GM21576 (cell line): Measurements from ENCODE around the gene CFAP45.

Experiments
- ATAC-seq: cut with Tn5 transposase; IDR thresholded peaks from one replicate; pipeline ENCODE4 v1.9.1; 2021; ENCODE audit warnings: mild to moderate bottlenecking, moderate library complexity; ENCODE audit not compliant: unreplicated experiment

CFAP45 gene

GRCh38 chr1:159854693-159855192, 45.2 kb downstream of the CFAP45 start:
- peak; percentile 71 for ATAC-seq

DNA sequence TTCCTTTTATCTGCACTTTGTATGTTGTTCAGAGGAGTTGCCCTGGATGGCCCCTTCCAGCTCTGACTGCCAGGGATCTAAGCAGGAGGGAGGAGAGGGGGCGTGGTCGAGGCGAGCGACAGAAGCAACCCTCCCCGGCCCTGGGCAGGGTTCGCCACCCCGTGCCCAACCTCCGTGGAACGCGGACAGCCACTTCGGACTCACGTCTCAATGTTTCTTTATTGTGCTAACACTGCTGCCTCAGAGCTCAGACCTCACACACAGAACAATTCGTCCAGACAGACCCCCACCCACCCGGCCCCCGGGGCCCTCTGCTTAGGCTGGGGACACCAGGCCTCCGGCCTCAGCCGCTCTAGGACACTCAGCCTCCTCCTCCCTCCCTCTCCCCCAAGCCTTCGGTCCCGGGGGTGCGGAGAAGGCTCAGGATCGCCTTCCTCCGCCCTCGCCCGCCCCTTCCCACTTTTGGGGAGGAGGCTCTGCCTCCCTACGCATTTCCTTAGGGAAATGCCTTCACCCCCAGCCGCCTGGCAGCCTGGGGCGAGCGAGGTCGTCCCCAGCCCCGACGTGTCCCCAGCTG, 45.8 kb downstream of the CFAP45 start:
- no peak for ATAC-seq

DNA sequence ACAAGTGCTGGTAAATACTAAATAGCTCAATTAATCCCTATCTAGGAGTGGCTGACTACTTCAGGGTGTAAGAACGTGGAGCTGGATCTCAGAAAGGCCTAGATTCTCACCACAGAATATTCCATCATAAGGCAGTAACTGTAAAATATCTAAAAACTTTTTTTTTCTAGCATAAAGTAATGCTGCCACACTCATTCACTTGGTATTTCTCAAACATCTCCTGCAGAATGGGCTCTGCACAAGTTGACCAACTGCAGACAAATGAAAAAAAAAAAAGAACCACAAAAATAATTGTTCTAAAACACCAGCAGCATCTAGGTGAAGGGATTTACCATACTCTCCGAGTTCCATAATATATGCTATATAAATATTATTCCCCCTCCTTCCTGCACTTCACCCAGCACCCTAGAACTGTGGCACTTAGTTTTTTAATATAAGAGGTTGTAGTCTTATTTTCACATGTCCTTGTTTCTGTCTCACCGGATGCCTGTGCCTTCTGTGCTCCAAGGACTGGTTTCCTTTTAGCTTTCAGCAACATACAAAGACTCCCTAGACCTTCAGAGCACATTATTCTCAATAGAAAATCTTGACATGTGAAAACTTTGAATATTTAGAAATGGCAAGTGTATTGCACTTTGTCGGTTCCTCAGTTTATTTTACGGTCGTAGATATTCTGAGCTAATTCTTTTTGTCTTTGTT, 46.4 kb downstream of the CFAP45 start:
- ATAC-seq, result no peak

- ATAC-seq, result no peak
Observed at GRCh38 chr1:159851407-159851806, 48.6 kb downstream of the CFAP45 start.

- ATAC-seq, result no peak
Observed at GRCh38 chr1:159849626-159850366, 50.2 kb downstream of the CFAP45 start.

DNA sequence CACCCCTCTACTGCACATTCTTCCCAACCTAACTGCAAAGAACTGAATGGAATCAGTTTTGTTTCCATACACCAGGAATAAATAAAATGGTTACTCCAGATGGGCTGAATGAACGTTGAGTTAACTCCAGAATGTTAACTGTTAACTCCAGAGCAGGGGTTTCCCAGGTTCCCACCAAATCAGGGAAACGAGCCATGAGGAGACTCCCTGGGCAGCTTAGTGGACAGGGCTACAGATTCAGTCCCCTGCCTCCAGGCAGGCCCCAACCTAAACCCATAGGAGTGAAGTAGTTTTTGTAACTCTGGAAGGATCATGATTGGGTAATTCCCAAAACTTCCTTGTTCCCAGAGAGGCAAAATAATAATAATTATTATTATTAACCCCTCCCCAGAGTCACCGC, 51.6 kb downstream of the CFAP45 start:
- no peak for ATAC-seq

GRCh38 chr1:159847231-159847630, 52.7 kb downstream of the CFAP45 start:
- ATAC-seq, result no peak

DNA sequence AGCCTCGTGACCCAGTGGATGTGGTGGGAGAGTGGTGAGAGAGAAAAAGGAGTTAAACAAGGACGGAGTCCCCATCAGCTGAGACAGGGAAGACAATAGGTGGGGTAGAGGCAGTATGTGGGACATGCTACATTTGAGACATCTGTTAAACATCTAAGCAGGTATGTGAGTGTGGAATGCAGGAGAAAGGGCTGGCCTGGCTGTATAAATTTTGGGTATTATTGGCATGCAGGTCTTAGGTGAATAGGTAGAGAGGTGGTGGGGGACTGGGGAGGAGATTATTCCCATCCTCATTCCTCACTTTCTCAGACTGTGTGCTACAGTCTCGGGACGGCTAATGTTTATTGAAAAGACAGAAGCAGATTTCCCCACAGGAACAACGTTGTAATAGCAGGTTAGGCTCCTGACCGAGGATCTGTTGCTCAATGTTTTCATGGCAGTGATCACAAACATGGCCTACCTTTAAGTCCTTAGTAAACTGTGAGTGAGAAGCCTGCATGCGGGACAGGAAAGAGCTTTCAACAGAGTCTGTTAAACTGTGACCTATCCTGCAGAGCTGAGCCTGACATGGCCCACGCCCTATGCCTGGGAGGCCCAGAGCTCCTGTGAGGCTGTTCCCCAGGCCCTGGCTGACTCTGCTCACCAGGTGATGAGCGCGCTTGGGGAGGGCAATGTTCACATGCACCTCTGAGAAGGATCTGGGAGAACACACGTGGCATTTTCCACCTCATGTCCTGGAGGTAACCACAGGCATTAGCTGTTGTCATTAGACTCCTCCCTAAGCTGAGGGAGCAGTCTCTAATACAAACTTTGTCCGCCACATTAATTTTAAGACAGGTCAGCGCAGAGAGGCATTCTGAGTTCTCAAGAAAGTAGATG, 54.0 kb downstream of the CFAP45 start:
- no peak for ATAC-seq

DNA sequence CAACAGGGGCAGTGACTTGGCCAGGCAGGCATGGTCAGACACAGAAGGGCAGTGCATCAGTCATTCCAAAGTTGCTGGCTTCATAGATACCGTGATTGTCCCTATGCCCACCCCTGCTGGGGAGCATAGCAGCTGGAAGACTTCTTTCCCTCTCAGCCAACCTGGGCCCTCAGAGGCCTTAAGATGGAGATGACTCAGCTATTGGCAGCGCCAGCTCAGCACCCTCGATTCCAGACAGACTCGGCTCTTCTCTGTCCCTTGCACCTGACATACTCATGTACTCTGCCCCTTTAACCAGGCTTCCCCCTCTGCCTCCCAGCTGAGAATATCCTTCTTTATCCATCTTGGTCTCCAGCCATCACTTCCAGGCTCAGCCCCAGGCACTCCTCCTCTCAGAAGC, 56.5 kb downstream of the CFAP45 start:
- ATAC-seq, result no peak

DNA sequence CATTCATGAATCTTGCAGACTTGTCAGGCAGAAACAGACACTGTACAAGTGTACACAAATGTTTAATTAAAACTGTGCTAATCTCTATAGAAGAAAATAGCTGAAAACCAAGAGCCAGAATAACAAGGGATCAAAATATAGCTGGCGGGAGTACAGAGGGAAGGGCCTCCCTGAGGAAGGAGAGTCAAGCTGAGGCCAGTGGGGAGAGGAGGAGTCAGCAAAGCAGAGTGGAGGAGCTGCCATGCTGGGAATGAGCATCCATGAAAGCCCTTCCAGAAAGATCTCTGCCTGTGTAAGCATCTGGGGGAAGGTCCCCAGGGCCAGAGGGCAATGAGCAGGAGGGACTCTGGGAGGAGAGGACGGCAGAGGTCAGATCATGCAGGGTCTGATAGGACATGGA, 58.2 kb downstream of the CFAP45 start:
- no peak for ATAC-seq

DNA sequence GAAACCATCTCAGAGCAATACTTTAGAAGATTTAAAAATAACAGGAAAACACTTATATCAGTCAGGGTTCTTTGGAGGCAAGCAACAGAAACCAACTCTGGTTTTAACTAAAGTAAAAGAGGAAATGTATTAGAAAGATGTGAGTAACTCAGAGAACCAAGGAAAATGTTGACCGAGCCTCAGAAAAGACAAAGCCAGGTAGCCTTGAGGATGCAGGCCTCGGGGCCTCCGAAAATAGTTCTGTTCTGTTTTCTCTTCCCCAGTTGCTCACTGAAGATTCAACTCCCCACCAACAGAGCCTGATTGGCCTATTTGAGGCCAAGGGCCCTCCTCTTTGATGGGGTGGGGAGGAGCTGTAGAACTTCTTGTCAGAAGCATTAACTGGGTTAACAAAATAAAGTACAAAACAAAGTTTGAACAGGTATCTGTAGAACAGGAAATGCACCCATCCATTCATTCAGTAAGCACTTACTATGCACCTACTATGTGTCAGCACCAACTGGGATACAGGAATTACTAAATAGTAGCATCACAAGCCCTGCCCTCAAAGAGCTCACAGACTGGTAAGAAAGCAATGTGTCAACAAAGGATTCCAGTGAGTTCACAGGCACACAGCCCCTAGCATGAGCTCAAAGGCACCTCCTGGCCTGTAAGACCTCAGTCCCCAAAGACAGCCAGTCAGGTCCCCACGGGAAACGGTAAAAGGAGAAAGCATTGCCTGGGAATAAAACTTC, 60.7 kb downstream of the CFAP45 start:
- ATAC-seq, result peak; percentile 75

DNA sequence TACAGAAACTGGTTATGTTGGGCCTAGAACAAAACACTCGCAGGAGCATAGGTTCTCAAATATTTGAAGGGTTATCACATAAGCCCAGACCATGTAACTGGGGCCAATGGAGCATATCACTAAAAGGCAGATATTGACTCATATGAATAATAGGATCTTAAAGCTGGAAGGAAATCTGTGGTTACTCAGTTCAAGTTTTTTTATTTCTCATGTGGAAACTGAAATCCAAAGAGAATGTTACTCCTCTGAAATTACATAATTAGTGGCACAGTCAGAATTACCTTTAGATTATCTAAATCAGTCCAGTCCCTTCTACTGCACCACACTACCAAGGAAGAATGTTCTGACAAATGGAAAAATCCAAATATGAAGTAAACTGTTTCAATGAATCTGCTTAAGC, 61.2 kb downstream of the CFAP45 start:
- ATAC-seq, result peak; percentile 56

DNA sequence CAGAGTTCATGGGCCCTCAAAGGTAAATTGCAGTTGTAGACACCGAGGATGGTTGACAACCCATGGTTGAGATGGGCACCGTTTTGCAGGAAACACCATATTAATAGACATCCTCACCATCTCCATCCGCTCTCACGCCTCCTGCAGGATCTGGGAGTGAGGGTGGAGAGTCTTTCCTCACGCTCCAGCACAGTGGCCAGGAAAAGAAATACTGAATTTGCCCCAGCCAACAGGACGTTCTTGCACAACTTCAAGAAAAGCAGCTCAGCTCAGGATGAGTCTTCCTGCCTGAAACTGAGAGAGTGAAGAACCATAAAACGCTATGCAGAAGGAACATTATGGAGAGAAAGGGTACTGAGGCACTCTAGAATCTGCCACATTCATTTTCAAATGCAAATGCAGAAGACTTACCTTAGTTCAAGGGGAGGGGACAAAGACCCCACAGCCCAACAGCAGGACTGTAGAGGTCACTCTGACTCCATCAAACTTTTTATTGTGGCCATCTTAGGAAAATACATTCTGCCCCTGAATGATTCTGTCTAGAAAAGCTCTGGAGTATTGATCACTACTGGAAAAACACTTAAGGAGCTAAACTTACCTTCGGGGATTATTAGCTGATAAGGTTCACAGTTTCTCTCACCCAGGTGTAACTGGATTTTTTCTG, 64.0 kb downstream of the CFAP45 start:
- ATAC-seq, result no peak

DNA sequence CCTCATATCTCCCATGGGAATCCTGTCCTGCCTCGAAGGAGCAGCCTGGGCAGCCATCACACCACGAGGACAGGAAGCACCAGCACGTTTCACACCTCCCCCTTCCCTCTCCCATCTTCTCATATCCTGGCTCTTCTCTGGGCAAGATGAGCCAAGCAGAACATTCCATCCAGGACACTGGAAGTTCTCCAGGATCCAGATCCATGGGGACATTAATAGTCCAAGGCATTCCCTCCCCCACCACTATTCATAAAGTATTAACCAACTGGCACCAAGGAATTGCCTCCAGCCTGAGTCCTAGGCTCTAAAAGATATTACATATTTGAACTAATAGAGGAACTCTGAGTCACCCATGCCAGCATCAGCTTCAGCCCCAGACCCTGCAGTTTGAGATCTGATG, 64.6 kb downstream of the CFAP45 start:
- no peak for ATAC-seq

DNA sequence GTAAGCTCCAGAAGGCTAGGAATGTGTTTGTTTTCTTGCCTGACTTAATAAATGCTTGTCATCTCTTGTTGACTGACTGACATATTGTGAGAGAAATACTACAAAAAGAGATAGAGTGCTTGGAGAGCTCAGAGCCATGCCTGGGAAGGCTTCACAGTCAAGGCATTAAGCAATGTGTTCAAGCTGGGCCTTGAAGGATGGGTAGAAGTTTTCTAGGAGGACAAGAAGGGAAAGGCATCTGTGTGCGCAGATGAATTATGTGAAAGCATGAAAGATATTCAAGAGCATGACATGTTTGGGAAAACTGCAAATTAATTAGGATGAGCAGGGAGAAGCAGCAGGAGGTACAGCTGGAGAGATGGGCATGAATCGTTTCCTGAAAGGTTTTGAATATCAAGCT, 67.7 kb downstream of the CFAP45 start:
- ATAC-seq, result no peak

- ATAC-seq, result no peak
Observed at GRCh38 chr1:159831412-159832141, 68.4 kb downstream of the CFAP45 start.

DNA sequence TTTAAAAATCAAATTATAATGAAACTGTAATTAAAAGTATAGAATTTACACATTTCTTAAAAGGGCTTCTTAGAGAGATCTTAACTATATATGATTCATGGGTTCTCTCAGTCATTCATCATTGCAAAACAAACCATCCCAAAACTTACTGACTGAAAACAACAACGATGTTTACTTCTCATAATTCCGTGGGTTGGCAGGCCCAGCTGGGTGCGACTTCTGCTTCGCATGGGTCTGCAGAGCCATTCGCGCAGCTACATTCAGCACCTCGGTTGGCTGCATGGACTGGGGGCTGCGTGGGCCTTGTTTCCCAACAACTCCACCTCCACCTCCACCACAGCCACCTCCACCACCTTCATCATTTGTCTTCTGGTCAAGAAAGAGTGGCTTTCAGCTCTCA, 69.2 kb downstream of the CFAP45 start:
- ATAC-seq, result no peak

GRCh38 chr1:159829822-159830465, 70.0 kb downstream of the CFAP45 start:
- no peak for ATAC-seq

DNA sequence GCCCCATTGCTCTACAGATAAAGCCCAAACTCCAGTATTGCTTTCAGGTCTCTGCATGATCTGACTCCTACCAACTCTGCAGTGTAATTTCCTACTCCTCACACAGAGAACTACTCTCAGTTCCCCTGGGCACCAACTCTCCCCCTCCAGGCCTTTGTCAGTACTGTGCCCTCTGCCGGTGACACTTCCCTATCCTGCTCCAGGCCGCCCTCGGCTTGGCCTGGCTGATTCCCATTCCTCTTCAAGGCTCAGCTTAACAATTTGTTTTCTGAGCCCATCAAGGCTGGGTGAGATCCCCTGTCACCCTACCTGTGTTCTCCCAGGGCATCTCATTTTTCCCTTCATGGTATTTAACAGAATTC, 70.7 kb downstream of the CFAP45 start:
- ATAC-seq, result peak; percentile 86
